Peyer's patch (tissue), 4 donors: ENCODE data around the gene ENAH. TPM values are rescaled to one million over a fixed set of nuclear protein-coding genes. Genes with fewer than 3 reads are reported as not detected.

Source experiments
- DNase-seq, 3 donors: peaks; one replicate each; pipeline ENCODE4 v3.0.0-alpha.2; 2017 to 2019
- H3K27ac ChIP-seq, 4 donors: fragments of 200-600 bp; sonication (generic); one replicate each; pipeline ENCODE4 v1.5.1; 2016 to 2019
- H3K27me3 ChIP-seq, 2 donors: fragments of 200-600 bp; sonication (generic); one replicate each; pipeline ENCODE4 v1.5.1; 2019
- H3K36me3 ChIP-seq, 3 donors: fragments of 200-600 bp; sonication (generic); one replicate each; pipeline ENCODE4 v1.5.1; 2016 to 2019
- H3K4me1 ChIP-seq, 4 donors: fragments of 200-600 bp; sonication (generic); one replicate each; pipeline ENCODE4 v1.5.1; 2016 to 2019
- H3K4me3 ChIP-seq, 4 donors: fragments of 200-600 bp; sonication (generic); 1 replicate in 3 of 4; 2 replicates in 1 of 4; pipeline ENCODE4 v1.5.1; 2016 to 2019; ENCODE audit warnings: mild to moderate bottlenecking in 1 of 4
- H3K9me3 ChIP-seq, 4 donors: fragments of 200-600 bp; sonication (generic); one replicate each; pipeline ENCODE4 v1.5.1; 2016 to 2019; ENCODE audit warnings: mild to moderate bottlenecking in 1 of 4
- POLR2A ChIP-seq, 2 donors: fragments of 450-650 bp; IDR thresholded peaks; one replicate each; pipeline ENCODE4 v1.5.1; 2017; ENCODE audit warnings: antibody characterized with exemption in 2 of 2, mild to moderate bottlenecking in 2 of 2, moderate library complexity in 2 of 2
- total RNA-seq, 4 donors: library from RNA; depleted of rRNA; stranded (reverse); fragments of >200 nt; gene quantifications; one replicate each; pipeline ENCODE4 v1.1.0, GENCODE V29; 2016
- TF ChIP-seq, protein P1 (sequence below), 6 experiments: fragments of 450-650 bp in 4 of 6; fragments of 200-600 bp in 2 of 6; sonication (generic) in 1 of 6; IDR thresholded peaks; one replicate each; pipeline ENCODE4 v1.5.1; 2017 to 2019; ENCODE audit warnings: antibody characterized with exemption in 6 of 6, mild to moderate bottlenecking in 3 of 6, moderate library complexity in 1 of 6

Gene ENAH
- total RNA-seq, 4 donors from 2014 or later, result 7.6 to 51.2 (median 16.5) TPM

DNA sequence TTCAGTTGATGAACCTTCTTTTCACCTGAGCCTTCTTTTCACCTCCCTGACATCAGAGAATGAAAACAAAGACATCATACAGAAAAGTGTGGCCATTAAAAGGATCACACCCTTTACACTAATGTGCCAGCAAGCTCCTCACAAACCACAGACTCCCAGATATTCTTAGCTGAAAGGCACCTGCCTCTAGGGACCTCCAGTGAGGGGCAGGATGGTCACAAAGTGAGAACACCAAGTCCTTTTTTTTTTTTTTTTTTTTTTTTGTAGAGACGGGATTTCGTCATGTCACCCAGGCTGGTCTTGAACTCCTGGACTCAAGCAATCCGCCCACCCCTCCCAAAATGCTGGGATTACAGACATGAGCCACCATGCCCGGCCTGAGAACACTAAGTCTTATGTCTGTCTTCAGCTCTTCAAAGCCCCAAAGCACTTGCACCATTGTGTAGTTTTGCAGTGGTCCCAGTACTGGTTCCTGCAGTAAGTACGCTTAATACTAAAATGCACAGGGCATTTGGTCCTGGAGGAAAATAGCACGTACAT, 166.9 kb downstream of the ENAH start:
- H3K4me1 ChIP-seq, result peaks cover 0 to 14% (median 0%) of the 10 kb centered on the region in 4 donors
- H3K9me3 ChIP-seq, result no peaks in the 10 kb centered on the region
- TF ChIP-seq, protein P1, sequence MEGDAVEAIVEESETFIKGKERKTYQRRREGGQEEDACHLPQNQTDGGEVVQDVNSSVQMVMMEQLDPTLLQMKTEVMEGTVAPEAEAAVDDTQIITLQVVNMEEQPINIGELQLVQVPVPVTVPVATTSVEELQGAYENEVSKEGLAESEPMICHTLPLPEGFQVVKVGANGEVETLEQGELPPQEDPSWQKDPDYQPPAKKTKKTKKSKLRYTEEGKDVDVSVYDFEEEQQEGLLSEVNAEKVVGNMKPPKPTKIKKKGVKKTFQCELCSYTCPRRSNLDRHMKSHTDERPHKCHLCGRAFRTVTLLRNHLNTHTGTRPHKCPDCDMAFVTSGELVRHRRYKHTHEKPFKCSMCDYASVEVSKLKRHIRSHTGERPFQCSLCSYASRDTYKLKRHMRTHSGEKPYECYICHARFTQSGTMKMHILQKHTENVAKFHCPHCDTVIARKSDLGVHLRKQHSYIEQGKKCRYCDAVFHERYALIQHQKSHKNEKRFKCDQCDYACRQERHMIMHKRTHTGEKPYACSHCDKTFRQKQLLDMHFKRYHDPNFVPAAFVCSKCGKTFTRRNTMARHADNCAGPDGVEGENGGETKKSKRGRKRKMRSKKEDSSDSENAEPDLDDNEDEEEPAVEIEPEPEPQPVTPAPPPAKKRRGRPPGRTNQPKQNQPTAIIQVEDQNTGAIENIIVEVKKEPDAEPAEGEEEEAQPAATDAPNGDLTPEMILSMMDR (IDR thresholded peaks at IDR 0.05), result no peak
- no peak for TF ChIP-seq POLR2A (IDR thresholded peaks at IDR 0.05)
- no peak overlapping the region for H3K4me3 ChIP-seq
- H3K27ac ChIP-seq, result no peak overlapping the region
- H3K27me3 ChIP-seq, result no peaks in the 10 kb centered on the region
- no peaks in the 10 kb centered on the region for H3K36me3 ChIP-seq
- DNase-seq, result peak in 1 of 3 donors; percentile 12

GRCh38 chr1:225485226-225485625, 167.7 kb downstream of the ENAH start:
- H3K27ac ChIP-seq, result no peak overlapping the region

GRCh38 chr1:225484657-225485214, 168.2 kb downstream of the ENAH start:
- TF ChIP-seq, protein P1 (IDR thresholded peaks at IDR 0.05), result no peak
- no peak for TF ChIP-seq POLR2A (IDR thresholded peaks at IDR 0.05)
- Histone ChIP-seq H3K4me1 (peaks cover 0 to 17% (median 0%) of the 10 kb centered on the region in 4 donors), H3K4me3 (no peak overlapping the region), H3K9me3 (no peaks in the 10 kb centered on the region), H3K36me3 (no peaks in the 10 kb centered on the region), H3K27ac (peak overlapping the region in 1 of 4 donors; percentile 16), H3K27me3 (no peaks in the 10 kb centered on the region)
- DNase-seq, result peak in 1 of 3 donors; percentile 41

More at GRCh38 chr1:225485226-225485625, 167.7 kb downstream of the ENAH start:
- peaks cover 0 to 17% (median 0%) of the 10 kb centered on the region in 4 donors for H3K4me1 ChIP-seq
- no peak for TF ChIP-seq POLR2A (IDR thresholded peaks at IDR 0.05)
- TF ChIP-seq, protein P1 (IDR thresholded peaks at IDR 0.05), result no peak
- H3K36me3 ChIP-seq, result no peaks in the 10 kb centered on the region
- no peaks in the 10 kb centered on the region for H3K27me3 ChIP-seq
- no peaks in the 10 kb centered on the region for H3K9me3 ChIP-seq
- no peak overlapping the region for H3K4me3 ChIP-seq
- DNase-seq, result no peak

DNA sequence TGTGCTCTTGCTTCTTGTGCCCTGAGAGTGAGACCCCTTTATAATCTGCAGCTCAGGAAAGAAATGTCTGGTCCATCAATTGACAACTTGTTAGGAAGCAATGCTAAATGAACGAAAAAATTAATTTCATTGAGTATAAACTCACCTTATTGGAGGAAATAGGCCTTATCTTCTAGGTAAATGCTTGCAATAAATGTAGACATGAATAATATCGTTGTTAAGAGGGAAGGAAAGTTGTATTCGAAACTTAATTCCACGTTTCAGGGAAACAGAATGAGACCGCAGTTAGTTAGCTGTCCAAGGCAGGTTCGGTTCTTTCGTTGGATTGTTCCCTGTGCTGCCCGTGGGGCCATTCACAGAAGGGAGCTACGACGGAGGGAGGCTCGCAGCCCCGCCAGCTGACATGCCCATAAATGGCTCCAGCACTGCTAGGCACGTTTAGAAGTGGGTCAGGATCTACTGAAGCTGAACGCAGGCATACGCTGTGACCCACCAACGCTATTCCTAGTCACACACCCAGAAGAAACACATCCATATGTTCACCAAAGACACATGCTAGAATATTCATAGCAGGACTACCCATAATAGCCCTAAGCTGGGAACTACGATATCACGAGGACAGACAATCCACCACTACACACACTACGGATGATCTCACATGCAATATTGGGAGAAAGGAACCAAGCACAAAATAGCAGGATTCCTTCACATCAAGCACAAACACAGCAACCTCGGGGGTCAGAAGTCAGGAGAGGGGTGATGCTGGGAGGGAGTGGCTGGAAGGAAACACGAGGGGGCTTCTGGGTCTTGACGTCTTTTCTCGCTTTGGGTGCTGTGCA, 168.9 kb downstream of the ENAH start:
- TF ChIP-seq, protein P1 (IDR thresholded peaks at IDR 0.05), result no peak
- no peak for TF ChIP-seq POLR2A (IDR thresholded peaks at IDR 0.05)
- peak overlapping the region in 1 of 4 donors; percentile 16 for H3K27ac ChIP-seq
- H3K9me3 ChIP-seq, result no peaks in the 10 kb centered on the region
- H3K27me3 ChIP-seq, result no peaks in the 10 kb centered on the region
- no peak overlapping the region for H3K4me3 ChIP-seq
- H3K4me1 ChIP-seq, result peaks cover 0 to 17% (median 0%) of the 10 kb centered on the region in 4 donors
- H3K36me3 ChIP-seq, result no peaks in the 10 kb centered on the region
- no peak for DNase-seq

- DNase-seq, result peak in 1 of 3 donors; percentile 14
- TF ChIP-seq POLR2A (IDR thresholded peaks at IDR 0.05), result no peak
- TF ChIP-seq, protein P1 (IDR thresholded peaks at IDR 0.05), result no peak
- Histone ChIP-seq H3K27me3 (no peaks in the 10 kb centered on the region), H3K27ac (peak overlapping the region in 1 of 4 donors; percentile 27), H3K36me3 (no peaks in the 10 kb centered on the region), H3K4me3 (no peak overlapping the region), H3K9me3 (no peaks in the 10 kb centered on the region), H3K4me1 (peaks cover 0 to 17% (median 2%) of the 10 kb centered on the region in 4 donors)
Measured at GRCh38 chr1:225482421-225482950, 170.4 kb downstream of the ENAH start.
